ENCODE data around the gene MIS18A. TPM values are rescaled to one million over a fixed set of nuclear protein-coding genes. Genes with fewer than 3 reads are reported as not detected.
A peak's percentile ranks its signal among the peaks of the same experiment; 100 is the strongest.
"Not testable (repeated sequence)": the region's sequence is repeated elsewhere in the genome, so short reads cannot be mapped to it uniquely, and the experiment has no call there.

MIS18A gene
- total RNA-seq, 1 experiment from 2014 or later: 60.3 TPM

DNA sequence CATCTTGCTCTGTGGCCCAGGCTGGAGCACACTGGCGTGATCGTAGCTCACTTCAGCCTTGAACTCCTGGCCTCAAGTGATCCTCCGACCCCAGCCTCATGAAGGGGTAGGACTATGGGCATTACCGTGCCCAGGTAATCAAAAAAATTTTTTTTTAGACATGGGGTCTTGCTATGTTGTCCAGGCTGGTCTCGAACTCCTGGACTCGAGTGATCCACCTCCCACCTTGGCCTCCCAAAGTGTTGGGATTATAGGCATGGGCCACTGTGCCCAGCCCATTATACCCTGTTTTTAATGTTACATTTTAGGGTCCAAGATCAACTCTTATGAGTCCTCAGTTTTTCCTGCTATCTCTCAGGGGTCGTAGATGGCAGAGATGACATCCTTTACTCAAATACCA lies 26.1 kb upstream of the MIS18A start:
- no peak for DNase-seq (ENCODE audit: low spot score)

- no peak for DNase-seq (ENCODE audit: low spot score)
Observed at GRCh38 chr21:32303385-32303784, 24.5 kb upstream of the MIS18A start.

GRCh38 chr21:32302560-32302959 lies 23.7 kb upstream of the MIS18A start:
- DNase-seq (ENCODE audit: low spot score): no peak

DNA sequence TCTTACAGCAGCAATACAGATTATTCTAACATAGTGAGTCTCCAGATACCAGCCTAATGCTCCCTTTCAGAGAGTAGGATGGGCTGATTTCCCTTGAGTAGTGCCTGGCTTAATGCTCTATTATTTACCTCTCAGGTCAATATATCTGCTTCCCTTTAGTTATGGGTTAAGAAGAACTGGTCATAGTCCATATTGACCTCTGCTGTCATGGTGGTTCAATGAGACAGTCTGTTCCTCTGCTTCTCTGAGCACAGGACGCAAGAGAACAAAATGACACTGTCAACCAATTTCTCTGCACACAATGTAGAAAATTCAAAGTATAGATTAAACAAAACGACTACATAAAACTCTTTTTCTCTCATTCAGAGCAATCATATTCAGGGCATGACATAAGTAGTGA lies 22.7 kb upstream of the MIS18A start:
- no peak for DNase-seq (ENCODE audit: low spot score)

DNA sequence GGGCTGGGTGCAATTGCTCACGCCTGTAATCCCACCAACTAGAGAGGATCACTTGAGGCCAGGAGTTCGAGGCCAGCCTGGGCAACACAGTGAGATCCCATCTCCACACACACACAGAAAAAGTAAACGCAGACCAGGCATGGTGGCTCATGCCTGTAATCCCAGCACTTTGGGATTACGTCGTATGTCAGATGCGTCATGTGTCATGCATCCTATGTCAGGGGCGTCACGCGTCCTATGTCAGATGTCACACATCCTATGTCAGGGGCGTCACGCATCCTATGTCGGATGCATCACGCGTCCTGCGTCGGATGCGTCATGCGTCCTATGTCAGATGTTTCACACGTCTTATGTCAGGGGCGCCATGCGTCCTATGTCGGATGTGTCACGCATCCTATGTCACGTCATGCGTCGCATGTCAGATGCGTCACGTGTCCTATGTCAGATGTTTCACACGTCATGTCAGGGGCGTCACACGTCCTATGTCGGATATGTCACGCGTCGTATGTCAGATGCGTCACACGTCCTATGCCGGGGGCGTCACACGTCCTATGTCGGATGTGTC lies 21.4 kb upstream of the MIS18A start:
- no peak for DNase-seq (ENCODE audit: low spot score)

GRCh38 chr21:32299695-32300094 lies 20.8 kb upstream of the MIS18A start:
- DNase-seq (ENCODE audit: low spot score): no peak

DNA sequence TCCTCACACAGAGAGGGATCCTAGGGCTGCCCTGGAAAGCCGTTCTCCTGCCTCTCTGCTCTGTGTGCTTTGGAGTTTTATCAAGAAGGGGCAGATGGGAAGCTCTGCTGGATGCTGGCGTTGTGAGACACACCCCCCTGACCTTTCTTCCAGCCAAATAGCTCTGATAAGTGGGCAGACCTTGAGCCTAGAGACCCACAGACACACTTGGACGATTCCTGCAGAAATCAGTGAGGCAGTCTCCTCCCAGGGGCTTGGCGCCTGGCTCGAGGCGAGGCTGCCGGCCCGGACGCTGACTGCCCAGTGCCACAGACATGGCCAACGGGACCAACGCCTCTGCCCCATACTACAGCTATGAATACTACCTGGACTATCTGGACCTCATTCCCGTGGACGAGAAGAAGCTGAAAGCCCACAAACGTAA lies 19.8 kb upstream of the MIS18A start, which contains the start of gene MRAP:
MRAP (plus strand) TSS at position 198 of the 424 bp plus-strand sequence; CDS start at position 315, 117 bp downstream.
- DNase-seq (ENCODE audit: low spot score): no peak

GRCh38 chr21:32298148-32298559 lies 19.3 kb upstream of the MIS18A start:
- DNase-seq (ENCODE audit: low spot score): no peak

- DNase-seq (ENCODE audit: low spot score): no peak
Observed at GRCh38 chr21:32297449-32297848, 18.6 kb upstream of the MIS18A start.

- DNase-seq (ENCODE audit: low spot score): no peak
Observed at GRCh38 chr21:32285476-32285875, 6.6 kb upstream of the MIS18A start.

- DNase-seq (ENCODE audit: low spot score): no peak
Observed at GRCh38 chr21:32282992-32283391, 4.1 kb upstream of the MIS18A start.

DNA sequence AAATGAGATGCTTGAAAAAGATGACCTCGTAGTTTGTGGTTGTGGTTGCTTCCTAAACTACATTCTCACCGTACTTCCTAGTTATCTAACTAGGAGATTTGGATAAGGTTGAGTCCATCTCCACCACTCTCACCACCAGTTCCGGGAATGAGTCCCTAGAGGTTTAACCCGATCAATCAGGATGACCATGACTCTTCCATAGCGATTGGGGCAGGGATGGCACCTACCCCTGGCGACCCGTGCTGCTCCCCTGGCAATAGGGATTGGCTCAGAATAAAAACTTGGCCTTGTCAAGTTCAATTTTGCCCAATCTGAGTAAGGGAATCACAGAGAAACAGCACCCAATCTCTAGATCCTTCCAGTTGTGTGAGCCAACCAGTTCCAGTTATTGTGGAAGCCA lies 2.7 kb upstream of the MIS18A start:
- DNase-seq (ENCODE audit: low spot score): no peak

DNA sequence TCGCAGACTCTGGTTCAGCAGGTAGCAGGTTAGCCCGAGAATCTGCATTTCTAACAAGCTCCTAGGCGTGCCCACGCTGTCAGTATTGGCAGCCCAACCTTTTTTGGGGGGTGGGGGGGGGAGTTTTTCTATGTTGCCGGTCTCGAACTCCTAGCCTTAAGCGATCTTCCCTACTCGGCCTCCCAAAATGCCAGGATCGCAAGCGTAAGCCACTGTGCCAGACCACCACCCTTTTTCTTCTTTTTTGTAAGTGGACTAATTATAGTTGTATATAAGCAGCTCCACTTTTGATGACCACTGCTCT lies 480 bp upstream of the MIS18A start:
- DNase-seq (ENCODE audit: low spot score): no peak

DNA sequence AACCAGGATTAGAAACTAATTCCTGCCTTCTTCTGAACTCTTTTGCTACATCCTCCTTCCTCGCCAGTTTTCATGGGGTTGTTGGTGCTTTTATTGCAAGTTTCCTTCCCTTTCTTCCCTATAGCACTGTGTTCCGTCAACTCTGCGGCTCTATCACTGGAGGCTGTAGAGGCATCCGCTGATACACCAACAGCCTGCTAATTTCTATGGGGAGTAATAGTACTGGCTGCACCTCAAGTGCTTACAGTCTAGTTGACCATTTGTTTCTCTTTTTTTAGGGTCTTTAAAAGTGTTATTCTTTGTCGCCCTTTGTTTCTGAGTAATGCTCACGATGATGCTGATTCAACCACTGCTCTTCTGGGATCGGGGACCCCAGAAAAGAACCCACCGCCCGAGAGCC lies 746 bp downstream of the MIS18A start:
- DNase-seq (ENCODE audit: low spot score): peak; percentile 11

- DNase-seq (ENCODE audit: low spot score): no peak
Observed at GRCh38 chr21:32276671-32277070, 2.2 kb downstream of the MIS18A start.

GRCh38 chr21:32270748-32271147 lies 8.1 kb downstream of the MIS18A start:
- no peak for DNase-seq (ENCODE audit: low spot score)

DNA sequence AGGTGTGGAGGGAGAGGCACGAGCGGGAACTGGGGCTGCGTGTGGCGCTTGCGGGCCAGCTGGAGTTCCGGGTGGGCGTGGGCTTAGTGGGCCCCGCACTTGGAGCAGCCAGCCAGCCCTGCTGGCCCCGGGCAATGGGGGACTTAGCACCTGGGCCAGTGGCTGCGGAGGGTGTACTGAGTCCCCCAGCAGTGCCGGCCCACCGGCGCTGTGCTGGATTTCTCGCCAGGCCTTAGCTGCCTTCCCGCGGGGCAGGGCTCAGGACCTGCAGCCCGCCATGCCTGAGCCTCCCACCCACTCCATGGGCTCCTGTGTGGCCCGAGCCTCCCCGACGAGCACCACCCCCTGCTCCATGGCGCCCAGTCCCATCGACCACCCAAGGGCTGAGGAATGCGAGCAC lies 13.5 kb downstream of the MIS18A start:
- not testable (repeated sequence) for DNase-seq (ENCODE audit: low spot score)

- DNase-seq (ENCODE audit: low spot score): no peak
Observed at GRCh38 chr21:32261929-32262328, 16.9 kb downstream of the MIS18A start.

- no peak for DNase-seq (ENCODE audit: low spot score)
Observed at GRCh38 chr21:32260130-32260529, 18.7 kb downstream of the MIS18A start.

GRCh38 chr21:32258786-32259048 lies 20.1 kb downstream of the MIS18A start:
- DNase-seq (ENCODE audit: low spot score): not testable (repeated sequence)

DNA sequence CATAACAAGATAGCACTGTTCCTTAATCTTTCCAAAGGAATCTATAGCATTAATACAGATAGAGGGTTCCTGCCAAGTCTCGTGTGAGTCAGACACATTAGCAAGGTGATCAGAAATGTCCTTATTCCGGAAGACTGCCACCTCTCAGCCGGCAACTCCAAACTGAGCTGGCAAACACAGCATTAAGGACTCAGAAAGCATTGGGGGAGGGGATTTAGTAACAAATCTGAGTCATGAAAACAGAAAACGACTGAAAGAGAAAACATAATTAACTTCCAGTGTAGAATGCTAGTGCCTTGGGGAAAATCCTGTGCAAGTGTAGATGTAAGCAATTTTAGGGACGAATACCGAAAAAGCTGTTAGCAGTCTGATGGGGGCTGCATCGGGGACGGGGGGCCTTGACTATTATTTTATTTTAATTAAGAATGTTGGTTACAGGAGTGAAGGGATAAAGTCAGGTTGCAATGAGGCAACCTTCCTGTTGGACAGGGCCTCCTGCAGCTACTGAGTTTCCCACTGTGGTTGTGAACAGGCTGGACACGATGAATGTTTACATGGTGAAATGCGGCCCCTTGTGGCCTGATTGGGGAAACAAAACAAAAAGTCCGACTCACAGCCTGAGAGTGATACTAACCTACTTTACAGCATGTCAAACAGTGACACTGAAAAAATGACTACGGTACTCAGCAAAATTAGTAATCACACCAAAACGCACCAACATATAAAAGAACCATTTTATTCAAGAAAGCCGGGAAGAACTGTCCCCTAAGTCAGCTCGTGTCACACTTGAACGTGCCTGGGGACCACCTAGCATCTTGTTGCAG lies 20.7 kb downstream of the MIS18A start:
- DNase-seq (ENCODE audit: low spot score): peak; percentile 90

DNA sequence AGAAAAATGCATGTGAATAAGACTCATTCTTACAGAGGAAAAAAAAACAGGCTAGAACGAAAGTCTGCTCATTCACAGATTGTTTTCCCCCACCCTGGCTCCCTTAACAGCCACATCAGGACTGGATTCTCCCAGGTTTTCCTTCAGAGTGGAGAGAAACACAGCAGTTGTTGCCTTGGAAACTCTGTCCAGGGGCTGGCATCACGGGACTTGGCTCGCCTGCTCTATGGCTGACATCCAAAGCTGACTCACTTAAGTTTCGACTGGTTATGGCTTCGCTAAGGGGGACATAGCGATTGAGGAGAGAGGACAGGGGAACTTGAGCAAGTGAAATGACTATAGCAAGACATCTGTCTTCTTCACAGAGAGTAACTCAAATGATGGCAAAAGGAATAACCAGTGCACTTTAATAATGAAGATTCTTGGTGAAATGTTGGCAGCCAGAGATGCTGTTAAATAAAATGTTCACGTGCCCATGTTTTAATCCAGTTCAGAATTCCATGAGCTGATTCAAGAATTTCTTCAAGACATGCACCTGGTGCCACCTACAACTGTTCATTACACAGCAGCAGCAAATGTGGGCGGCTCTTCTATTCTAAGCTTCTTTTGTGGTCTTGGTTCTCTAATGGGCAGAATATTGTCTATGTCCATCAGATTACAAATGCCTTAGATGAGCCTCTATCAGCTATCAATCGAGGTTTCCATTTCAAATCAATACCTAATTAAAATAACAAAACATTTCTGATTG lies 21.8 kb downstream of the MIS18A start:
- DNase-seq (ENCODE audit: low spot score): peak; percentile 85

DNA sequence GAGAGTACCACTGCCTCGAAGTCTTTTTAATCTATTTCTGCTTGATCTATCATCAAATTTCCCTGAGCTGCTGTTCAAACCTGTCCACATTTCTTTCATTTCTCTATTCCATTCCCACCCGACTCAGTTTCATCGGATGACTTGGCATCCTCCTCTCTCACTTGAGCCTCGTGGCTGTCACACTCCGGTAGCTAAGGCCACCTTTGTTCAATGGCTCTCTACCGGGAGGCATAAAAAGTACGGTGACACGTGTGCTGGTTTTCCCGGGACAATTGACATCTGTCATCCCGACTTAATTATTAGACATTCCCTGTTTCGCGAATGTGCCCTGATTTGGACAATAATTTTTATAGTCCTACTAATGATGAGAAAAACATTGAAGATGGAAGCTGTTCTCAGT lies 22.6 kb downstream of the MIS18A start:
- no peak for DNase-seq (ENCODE audit: low spot score)
